Muscle layer of duodenum (tissue), 2 donors: ENCODE results near the gene SLC27A5.
A peak's percentile ranks its signal among the peaks of the same experiment; 100 is the strongest.
"Not testable (repeated sequence)": the region's sequence is repeated elsewhere in the genome, so short reads cannot be mapped to it uniquely, and the experiment has no call there.

Source experiments
- H3K27ac ChIP-seq: one replicate; pipeline ENCODE4 v1.7.0; 2013; ENCODE audit warnings: mild to moderate bottlenecking, low read length
- H3K27me3 ChIP-seq: one replicate; pipeline ENCODE4 v1.7.0; 2013; ENCODE audit warnings: low read depth, mild to moderate bottlenecking, control low read depth, low read length
- H3K36me3 ChIP-seq, 2 donors: one replicate each; pipeline ENCODE4 v1.7.0; 2013; ENCODE audit warnings: low read length in 2 of 2, control low read depth in 1 of 2, mild to moderate bottlenecking in 1 of 2; ENCODE audit not compliant: insufficient read depth in 2 of 2, control insufficient read depth in 1 of 2
- H3K4me1 ChIP-seq, 2 donors: one replicate each; pipeline ENCODE4 v1.7.0; 2013; ENCODE audit warnings: low read length in 2 of 2, mild to moderate bottlenecking in 2 of 2, control low read depth in 1 of 2, moderate library complexity in 1 of 2; ENCODE audit not compliant: insufficient read depth in 2 of 2, control insufficient read depth in 1 of 2
- H3K4me3 ChIP-seq, 2 donors: one replicate each; pipeline ENCODE4 v1.7.0; 2013; ENCODE audit warnings: low read length in 2 of 2, low read depth in 1 of 2, mild to moderate bottlenecking in 1 of 2
- H3K9me3 ChIP-seq, 2 donors: one replicate each; pipeline ENCODE4 v1.7.0; 2013; ENCODE audit warnings: low read length in 2 of 2, control low read depth in 1 of 2, mild to moderate bottlenecking in 1 of 2; ENCODE audit not compliant: control insufficient read depth in 1 of 2
- donor health status: healthy.

SLC27A5 gene

DNA sequence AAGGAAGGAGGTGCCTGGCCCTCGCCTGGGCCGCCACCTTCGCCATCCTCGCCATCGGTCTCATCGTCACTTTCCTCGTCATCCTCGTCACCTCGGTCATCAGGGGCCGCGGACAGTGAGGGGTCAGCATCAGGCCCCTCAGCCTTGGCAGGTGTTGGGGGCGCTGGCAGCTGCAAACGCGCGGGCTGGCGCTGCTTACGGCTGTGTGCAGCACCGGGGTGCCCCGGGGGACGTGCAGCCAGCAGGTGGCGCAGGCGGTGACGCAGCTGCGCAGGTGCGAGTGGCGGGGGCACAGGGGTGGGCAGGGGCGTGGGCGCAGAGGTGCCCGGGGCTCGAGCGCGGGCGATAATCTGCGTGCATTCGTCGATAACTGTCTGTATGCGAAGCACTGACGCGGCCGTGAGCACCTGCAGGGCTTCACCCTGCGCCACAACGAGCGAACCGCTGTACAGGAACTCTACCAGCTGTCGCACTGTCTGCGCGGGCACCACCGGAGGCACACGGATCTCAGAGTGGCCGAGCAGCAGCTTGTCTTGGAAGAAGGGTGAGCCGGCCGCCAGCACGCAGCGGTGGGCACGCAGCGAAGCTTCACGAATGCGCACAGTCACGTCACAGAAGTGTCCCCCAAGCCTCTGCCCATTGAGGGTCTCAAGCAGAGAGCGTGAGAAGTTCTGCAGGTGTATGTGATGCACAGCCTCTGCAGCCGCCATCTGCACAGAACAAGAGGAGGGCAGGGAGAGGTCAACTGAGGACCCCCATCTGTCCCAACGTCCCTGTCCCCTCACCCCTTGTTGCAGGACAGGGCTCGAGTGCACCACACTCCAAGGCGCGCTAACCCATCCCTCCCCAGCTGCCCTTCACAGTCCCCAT, 5.4 kb upstream of the SLC27A5 start:
- Histone ChIP-seq H3K27ac (no peak overlapping the region), H3K4me3 (no peak overlapping the region), H3K9me3 (no peaks in the 10 kb centered on the region)

DNA sequence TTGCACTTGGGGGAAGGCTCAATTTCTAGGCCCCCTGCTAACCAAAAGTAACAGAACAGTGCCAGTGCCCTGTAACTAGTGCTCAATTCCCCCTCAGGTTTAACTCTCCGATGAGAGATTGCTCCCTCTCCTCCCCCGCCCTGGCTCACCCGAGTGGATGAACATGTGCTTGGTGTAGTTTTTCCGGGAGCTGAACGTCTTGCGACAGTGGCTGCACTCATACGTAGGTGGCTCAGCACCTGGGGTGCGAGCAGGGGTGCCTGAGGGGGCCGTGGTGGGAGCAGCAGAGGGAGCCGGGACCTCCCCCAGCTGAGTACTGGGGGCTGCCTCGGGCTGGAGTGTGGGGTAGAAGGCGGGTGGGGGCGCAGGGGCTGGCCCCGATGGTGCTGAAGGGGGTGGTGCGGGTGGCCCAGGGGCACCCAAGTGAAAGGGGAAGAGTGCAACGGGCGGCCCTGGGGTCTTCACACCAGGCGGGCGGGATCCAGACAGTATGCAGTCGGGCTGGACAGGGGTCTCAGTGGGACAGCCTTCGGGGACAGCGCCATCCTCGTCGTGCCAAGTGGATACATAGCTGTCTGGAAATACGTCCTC, 4.5 kb upstream of the SLC27A5 start:
- no peaks in the 10 kb centered on the region for H3K9me3 ChIP-seq
- peaks cover 7 to 19% of the 10 kb centered on the region in 2 donors for H3K36me3 ChIP-seq
- H3K4me3 ChIP-seq: no peak overlapping the region
- H3K4me1 ChIP-seq: peaks cover 17 to 44% of the 10 kb centered on the region in 2 donors
- H3K27me3 ChIP-seq: no peaks in the 10 kb centered on the region
- H3K27ac ChIP-seq: no peak overlapping the region

More for the DNA sequence above, 5.4 kb upstream of the SLC27A5 start:
- no peaks in the 10 kb centered on the region for H3K27me3 ChIP-seq
- peaks cover 7 to 19% of the 10 kb centered on the region in 2 donors for H3K36me3 ChIP-seq
- H3K4me1 ChIP-seq: peaks cover 17 to 44% of the 10 kb centered on the region in 2 donors

DNA sequence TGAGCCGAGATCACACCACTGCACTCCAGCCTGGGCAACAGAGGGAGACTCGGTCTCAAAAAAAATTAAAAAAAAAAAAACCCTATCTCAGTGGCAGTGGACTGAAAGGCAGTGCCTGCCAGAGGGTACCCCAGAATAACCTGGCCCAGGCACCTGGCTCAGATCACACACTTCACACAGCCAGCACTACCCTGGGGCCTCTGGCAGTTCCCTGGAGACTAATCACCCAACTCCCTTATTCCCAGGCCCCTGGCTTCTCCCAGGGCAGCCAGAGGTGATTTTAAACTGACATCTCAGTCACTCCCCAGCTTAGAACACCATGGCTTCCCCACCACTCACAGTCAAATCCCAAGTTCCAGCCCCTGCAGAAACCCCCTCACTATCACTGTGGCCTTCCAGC, 3.5 kb upstream of the SLC27A5 start:
- no peak overlapping the region for H3K4me3 ChIP-seq
- H3K36me3 ChIP-seq: peaks cover 7 to 19% of the 10 kb centered on the region in 2 donors
- no peak overlapping the region for H3K27ac ChIP-seq
- no peaks in the 10 kb centered on the region for H3K27me3 ChIP-seq
- H3K4me1 ChIP-seq: peaks cover 14 to 44% of the 10 kb centered on the region in 2 donors
- no peaks in the 10 kb centered on the region for H3K9me3 ChIP-seq

DNA sequence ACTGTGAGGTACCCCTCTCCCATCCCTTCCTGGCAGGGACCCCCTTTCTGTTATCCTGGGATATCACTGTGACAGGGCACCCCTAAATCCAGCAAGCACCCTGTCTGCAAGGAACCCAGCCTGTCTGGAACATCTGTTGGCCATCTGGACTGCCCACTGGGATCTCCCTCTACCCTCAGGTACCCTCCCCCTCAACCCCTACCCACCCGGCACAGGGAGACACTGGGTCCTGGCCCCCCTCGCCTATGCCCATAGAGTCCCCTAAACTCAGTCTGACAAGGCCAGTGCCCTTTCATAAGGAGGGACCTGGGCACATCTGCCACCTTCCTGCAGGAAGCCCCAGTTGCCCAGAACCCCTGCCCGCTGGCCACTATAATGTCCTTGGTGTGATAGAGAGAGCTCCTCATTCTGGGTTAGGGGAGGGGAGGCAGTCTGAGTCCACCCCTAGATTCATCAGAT, 2.8 kb upstream of the SLC27A5 start:
- no peaks in the 10 kb centered on the region for H3K27me3 ChIP-seq
- H3K4me3 ChIP-seq: peak overlapping the region; percentile 20 to 30
- peaks cover 13 to 44% of the 10 kb centered on the region in 2 donors for H3K4me1 ChIP-seq
- no peak overlapping the region for H3K27ac ChIP-seq
- H3K36me3 ChIP-seq: peaks cover 7 to 19% of the 10 kb centered on the region in 2 donors
- H3K9me3 ChIP-seq: no peaks in the 10 kb centered on the region

DNA sequence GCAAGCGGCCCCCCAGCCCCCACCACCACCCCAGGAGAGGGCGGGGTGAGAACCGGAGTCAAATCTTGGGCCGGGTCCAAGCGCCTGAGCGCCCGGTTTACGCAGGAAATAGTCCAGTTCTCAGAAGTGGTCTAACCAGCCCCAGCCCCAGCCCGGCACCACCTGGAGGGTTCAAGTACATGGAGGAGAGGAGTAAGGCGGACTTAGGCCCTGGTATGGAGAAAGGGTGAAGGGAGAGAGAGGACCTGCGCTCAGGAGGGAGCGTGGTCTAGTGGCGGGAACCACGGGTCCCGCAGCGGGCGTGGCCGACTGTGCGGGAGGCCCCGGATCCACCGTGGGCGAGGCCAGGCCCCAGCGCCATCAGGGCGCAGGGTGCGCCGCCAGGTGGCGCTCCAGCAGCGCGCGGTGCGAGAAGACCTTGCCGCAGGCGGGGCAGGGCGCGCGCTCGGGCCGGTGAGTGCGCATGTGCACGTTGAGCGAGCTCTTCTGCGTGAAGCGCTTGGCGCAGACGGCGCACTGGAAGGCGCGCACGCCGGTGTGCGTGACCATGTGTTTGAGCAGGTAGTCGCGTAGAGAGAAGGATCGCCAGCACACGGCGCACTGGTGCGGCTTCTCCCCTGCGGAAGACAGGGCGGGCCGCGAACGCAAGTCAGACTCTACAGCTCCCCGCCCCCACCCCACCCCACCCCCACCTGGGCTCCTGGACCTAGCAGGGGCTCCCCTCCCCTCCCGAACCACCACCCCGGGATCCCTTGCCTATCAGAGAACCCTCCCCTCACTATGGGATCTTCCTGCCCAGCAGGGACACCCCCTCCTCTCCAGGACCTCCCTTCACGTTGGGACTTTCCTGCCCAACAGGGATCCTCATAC, 2.1 kb upstream of the SLC27A5 start:
- Histone ChIP-seq H3K36me3 (peaks cover 7 to 19% of the 10 kb centered on the region in 2 donors), H3K27me3 (no peaks in the 10 kb centered on the region), H3K9me3 (no peaks in the 10 kb centered on the region), H3K4me3 (peak overlapping the region; percentile 30 to 43), H3K27ac (no peak overlapping the region), H3K4me1 (peaks cover 13 to 43% of the 10 kb centered on the region in 2 donors)

DNA sequence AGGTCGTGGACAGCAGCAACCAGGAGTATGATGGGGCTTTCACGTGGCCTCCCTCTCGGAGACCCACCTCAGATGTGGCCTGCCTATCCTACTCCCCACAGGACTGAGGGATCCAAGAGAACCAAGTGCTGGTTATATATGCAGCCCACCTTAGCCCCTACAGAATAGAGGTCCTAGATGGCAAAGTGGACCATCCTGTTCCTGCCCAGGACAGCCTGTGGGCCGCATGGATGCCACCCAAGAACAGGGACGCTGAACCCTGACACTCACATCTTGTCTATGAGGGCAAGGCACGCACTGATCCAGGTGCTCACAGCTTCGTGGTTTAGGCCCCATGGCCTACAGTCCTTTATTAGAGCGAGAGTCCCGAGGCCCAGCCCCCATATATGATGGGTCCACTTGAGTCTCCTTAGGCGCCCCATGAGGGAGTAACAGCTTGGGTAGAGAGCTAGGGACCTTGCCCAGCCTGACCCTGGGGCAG, 1.5 kb upstream of the SLC27A5 start:
- no peaks in the 10 kb centered on the region for H3K9me3 ChIP-seq
- peak overlapping the region in 1 of 2 donors; percentile 43 for H3K4me3 ChIP-seq
- H3K4me1 ChIP-seq: peaks cover 8 to 37% of the 10 kb centered on the region in 2 donors
- H3K27me3 ChIP-seq: no peaks in the 10 kb centered on the region
- H3K27ac ChIP-seq: no peak overlapping the region
- peaks cover 7 to 19% of the 10 kb centered on the region in 2 donors for H3K36me3 ChIP-seq

DNA sequence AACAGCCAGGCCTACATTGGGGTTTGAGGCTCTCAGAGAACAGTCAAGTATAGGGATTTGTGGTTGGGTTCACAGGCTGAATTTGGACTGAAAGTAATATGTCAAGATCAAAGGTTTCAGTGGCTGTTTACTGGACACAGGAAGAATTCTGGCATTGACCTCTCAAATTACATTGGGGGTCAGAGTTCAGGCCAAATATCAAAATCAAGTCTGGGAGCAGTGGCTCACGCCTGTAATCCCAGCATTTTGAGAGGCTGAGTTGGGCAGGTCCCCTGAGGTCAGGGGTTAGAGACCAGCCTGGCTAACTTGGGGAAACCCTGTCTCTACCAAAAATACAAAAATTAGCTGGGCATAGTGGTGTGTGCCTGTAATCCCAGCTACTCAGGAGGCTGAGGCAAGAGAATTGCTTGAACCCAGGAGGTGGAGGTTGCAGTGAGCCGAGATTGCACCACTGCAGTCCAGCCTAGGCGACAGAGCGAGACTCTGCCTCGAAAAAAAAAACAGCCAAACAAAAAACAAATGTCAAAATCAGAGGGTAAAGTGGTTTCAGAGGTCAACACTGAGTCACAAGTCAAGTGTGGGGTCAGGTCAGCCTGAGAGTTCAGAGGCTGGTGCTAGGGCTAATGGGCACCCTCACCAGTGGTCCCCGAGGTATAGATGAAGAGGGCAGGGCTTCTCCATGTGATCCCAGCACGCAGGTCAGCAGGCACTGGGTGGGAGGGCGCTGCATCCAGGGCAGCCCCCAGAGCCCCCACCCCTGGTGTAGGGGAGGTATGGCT, 1.5 kb downstream of the SLC27A5 start:
- H3K36me3 ChIP-seq: peaks cover 0 to 1% of the 10 kb centered on the region in 2 donors
- no peaks in the 10 kb centered on the region for H3K9me3 ChIP-seq
- no peaks in the 10 kb centered on the region for H3K27me3 ChIP-seq
- no peak overlapping the region for H3K27ac ChIP-seq
- H3K4me3 ChIP-seq: no peak overlapping the region
- peaks cover 4 to 12% of the 10 kb centered on the region in 2 donors for H3K4me1 ChIP-seq

DNA sequence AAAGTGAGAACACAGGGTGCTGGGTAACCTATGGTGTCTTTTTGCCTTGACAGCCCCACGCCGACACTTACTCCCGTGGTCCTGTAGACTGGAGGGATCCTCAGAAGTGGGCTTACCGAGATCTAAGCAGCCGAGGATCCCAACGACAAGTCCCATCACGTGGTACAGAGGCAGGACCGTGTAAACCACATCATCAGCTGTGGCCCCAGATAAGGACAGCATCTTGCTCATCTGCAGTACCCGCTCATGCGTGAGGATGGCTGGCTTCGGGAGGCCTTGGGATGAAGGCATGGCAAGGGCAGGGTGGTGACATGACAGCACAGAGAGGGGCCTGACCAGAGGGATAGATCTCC, 2.1 kb downstream of the SLC27A5 start:
- Histone ChIP-seq H3K4me3 (no peak overlapping the region), H3K27ac (no peak overlapping the region), H3K27me3 (no peaks in the 10 kb centered on the region), H3K36me3 (no peaks in the 10 kb centered on the region), H3K4me1 (peaks cover 4 to 11% of the 10 kb centered on the region in 2 donors), H3K9me3 (no peaks in the 10 kb centered on the region)

DNA sequence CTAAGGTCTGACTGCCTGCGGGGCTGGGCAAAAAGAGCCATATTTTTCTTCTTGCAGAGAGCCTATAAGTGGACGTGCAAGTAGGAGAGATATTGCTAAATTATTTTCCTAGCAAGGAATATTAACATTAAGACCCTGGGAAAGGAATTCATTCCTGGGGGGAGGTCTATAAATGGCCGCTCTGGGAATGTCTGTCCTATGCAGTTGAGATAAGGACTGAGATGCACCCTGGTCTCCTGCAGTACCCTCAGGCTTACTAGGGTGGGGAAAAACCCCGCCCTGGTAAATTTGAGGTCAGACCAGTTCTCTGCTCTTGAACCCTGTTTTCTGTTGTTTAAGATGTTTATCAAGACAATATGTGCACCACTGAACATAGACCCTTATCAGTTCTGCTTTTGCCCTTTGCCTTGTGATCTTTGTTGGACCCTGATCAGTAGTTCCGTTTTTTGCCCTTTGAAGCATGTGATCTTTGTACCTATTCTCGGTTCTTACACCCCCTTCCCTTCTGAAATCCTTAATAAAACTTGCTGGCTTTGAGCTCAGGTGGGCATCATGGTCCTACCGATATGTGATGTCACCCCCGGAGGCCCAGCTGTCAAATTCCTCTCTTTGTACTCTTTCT, 4.1 kb downstream of the SLC27A5 start:
- H3K27ac ChIP-seq: not testable (repeated sequence)

DNA sequence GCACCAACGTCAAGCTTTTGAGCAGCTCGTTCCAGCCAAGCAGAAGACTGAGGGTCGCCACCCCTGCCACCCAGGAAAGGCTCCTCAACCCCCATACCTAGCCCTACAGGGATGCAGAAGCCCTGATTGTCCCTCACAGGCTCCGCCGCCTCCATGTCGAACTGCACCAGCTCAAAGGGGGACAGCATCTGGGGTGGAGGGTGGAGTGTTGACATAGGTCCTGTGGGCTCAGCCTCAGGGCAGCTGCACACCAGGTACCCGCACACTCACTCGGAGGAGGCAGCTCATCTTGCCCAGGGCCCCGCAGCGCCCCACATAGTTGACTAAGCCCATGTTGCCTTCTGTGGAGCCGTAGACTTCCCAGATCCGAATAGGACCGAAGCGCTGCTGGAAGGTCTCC, 11.6 kb downstream of the SLC27A5 start:
- H3K4me1 ChIP-seq: peaks cover 0 to 9% of the 10 kb centered on the region in 2 donors
- no peaks in the 10 kb centered on the region for H3K9me3 ChIP-seq
- no peaks in the 10 kb centered on the region for H3K27me3 ChIP-seq
- H3K4me3 ChIP-seq: peak overlapping the region in 1 of 2 donors; percentile 63
- no peaks in the 10 kb centered on the region for H3K36me3 ChIP-seq
- no peak overlapping the region for H3K27ac ChIP-seq

More for the DNA sequence above, 4.1 kb downstream of the SLC27A5 start:
- not testable (repeated sequence) for H3K4me3 ChIP-seq, H3K9me3 ChIP-seq, H3K27me3 ChIP-seq, H3K4me1 ChIP-seq, H3K36me3 ChIP-seq
